ENCODE measurements around the gene PHF11.

The PHF11 gene

DNA sequence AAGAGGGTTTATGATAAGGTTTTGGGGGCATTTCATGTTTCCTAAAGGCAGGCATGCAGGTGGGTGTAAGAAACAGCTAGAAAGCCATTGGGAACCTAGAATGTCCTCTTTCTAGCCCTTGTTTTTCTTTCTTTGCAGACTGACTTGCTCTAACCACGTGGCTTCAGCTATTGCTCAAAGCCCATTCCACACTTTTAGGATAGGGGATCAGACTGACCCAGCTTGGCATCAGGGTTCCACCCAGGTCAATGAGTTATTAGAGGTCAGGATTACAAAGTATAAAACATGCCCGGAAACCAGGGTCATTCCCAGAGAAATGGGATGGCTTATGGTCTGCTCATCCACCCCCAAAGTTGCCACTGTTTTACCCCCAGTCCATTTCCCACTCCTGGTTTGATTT is 16.8 kb downstream of the PHF11 start:
- in situ Hi-C loops (cut with HindIII; ENCODE audit: low sequenced_read_pairs): no loop called here
- no peak for DNase-seq (ENCODE audit: low read depth)
- TF ChIP-seq, protein P1, sequence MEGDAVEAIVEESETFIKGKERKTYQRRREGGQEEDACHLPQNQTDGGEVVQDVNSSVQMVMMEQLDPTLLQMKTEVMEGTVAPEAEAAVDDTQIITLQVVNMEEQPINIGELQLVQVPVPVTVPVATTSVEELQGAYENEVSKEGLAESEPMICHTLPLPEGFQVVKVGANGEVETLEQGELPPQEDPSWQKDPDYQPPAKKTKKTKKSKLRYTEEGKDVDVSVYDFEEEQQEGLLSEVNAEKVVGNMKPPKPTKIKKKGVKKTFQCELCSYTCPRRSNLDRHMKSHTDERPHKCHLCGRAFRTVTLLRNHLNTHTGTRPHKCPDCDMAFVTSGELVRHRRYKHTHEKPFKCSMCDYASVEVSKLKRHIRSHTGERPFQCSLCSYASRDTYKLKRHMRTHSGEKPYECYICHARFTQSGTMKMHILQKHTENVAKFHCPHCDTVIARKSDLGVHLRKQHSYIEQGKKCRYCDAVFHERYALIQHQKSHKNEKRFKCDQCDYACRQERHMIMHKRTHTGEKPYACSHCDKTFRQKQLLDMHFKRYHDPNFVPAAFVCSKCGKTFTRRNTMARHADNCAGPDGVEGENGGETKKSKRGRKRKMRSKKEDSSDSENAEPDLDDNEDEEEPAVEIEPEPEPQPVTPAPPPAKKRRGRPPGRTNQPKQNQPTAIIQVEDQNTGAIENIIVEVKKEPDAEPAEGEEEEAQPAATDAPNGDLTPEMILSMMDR (IDR thresholded peaks at IDR 0.05; ENCODE audit: low read depth, low read length, missing control alignments): no peak
- H3K4me3 ChIP-seq (ENCODE audit: low read depth, low read length): no peak overlapping the region

DNA sequence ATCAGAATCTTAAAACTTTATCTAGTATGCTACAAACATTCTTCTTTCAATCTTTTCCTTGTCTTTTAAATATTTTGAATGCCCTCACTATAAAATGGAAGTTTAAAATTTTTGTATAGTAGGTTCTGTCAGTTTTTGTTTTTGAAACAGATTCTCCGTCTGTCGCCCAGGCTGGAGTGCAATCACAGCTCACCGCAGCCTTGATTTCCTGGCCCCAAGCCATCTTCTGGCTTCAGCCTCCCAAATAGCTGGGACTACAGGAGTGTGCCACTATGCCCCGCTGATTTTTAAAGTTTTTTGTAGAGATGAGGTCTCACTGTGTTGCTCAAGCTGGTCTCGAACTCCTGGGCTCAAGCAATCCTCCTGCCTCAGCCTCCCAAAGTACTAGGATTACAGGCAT is 20.7 kb downstream of the PHF11 start:
- DNase-seq (ENCODE audit: low read depth): no peak
- no peak overlapping the region for H3K4me3 ChIP-seq (ENCODE audit: low read depth, low read length)
- TF ChIP-seq, protein P1 (IDR thresholded peaks at IDR 0.05; ENCODE audit: low read depth, low read length, missing control alignments): no peak
- in situ Hi-C loops (cut with HindIII; ENCODE audit: low sequenced_read_pairs): no loop called here

DNA sequence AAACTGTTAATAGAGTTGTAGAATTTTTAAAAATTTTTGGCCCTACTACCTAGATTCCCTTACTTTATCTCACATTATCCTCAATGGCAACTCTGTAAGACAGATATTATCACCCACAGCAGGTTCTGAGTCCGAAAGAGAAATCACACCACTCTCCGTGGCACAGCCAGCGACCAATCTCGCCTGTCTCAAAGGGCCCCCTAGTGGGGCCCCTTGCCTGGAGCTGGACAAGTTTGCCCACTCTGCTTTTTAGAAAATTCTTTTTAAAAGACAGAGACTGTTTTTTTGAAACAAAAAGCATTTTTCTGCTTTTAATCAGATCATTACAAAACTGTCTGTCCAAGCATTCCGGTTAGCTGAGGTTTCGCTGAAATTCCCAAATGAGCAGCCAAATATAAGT is 21.7 kb downstream of the PHF11 start:
- TF ChIP-seq, protein P1 (IDR thresholded peaks at IDR 0.05; ENCODE audit: low read depth, low read length, missing control alignments): peak; percentile 52
- no peak overlapping the region for H3K4me3 ChIP-seq (ENCODE audit: low read depth, low read length)
- DNase-seq (ENCODE audit: low read depth): no peak
- in situ Hi-C loops (cut with HindIII; ENCODE audit: low sequenced_read_pairs): no loop called here

DNA sequence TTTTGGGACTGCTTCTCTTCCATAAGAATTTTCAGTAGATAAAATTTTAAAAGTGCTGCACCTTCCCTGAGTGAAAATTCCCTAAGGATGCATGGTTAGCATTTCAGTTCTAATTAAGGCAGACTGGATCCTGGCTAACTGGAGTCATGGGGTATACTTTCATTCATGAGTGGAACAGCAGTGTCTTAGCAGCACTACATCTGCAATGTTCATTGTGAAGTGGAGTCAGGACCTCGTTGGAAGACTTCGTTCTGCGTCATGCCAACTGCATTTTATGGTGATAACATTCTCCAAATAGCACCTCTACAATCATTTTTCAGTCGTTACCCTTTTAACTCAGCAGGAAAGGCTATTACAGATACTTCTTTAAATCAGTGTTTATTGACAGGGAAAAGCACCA is 25.5 kb downstream of the PHF11 start:
- no peak overlapping the region for H3K4me3 ChIP-seq (ENCODE audit: low read depth, low read length)
- DNase-seq (ENCODE audit: low read depth): no peak
- in situ Hi-C loops (cut with HindIII; ENCODE audit: low sequenced_read_pairs): no loop called here
- TF ChIP-seq, protein P1 (IDR thresholded peaks at IDR 0.05; ENCODE audit: low read depth, low read length, missing control alignments): no peak

DNA sequence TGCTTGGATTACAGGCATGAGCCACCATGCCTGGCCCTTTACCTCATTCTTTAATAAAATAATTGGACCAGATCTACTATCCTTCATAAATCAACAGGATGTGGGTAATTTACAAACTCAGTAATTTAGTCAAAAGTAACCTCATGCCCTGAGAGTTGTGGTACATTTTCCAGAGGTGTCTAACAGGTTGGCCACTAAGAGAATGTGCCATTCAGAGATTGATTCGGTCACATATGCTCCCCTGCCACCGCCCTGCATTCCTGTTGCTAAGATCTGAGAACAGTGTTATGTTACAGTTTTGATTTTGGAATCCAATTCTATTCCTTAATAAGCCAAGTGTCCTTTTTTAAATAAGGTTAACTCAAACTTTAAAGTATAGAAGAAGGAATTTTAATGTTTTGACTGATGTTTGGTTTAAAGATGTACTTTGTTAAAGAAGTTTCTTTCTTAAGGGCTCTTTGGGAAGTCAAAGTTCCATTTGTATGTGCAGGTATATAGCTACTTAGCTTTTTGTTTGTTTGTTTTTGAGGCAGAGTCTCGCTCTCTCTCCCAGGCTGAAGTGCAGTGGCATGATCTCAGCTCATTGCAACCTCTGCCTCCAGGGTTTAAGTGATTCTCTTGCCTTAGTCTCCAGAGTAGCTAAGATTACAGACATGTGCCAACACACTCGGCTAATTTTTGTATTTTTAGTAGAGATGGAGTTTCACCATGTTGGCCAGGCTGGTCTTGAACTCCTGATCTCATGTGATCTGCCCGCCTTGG is 29.2 kb downstream of the PHF11 start:
- no peak for DNase-seq (ENCODE audit: low read depth)
- TF ChIP-seq, protein P1 (IDR thresholded peaks at IDR 0.05; ENCODE audit: low read depth, low read length, missing control alignments): no peak
- in situ Hi-C loops (cut with HindIII; ENCODE audit: low sequenced_read_pairs): no loop called here
- no peak overlapping the region for H3K4me3 ChIP-seq (ENCODE audit: low read depth, low read length)

DNA sequence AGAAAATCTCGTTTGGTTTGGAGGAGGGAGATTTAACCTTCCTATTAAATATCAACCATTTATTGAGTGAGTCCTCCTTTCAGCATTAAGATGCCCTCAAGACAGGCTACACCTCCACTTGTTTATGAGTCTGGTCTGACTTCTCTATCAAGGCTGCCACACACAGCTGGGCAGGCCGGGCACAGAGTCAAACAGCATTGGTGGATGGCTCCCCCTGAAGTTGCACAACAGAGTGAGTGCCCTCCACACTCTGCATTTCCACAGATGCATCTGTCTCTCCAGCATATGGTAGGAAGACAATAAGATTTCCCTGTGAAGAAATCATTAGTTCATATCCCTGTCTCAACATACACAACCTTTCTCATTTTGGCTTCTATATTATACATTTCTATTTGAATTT is 31.4 kb downstream of the PHF11 start:
- in situ Hi-C loops (cut with HindIII; ENCODE audit: low sequenced_read_pairs): no loop called here
- no peak for DNase-seq (ENCODE audit: low read depth)
- TF ChIP-seq, protein P1 (IDR thresholded peaks at IDR 0.05; ENCODE audit: low read depth, low read length, missing control alignments): no peak

More for the DNA sequence above, 31.4 kb downstream of the PHF11 start:
- H3K4me3 ChIP-seq (ENCODE audit: low read depth, low read length): no peak overlapping the region

All from astrocyte of the cerebellum (primary cell).